SHP77 (cell line): Measurements from ENCODE around the gene CACNA1S.

Experiments
- DNase-seq, 2 experiments: peaks; one replicate each; lab custom pipeline; 2025; lab: John Stamatoyannopoulos, UW

CACNA1S gene

DNA sequence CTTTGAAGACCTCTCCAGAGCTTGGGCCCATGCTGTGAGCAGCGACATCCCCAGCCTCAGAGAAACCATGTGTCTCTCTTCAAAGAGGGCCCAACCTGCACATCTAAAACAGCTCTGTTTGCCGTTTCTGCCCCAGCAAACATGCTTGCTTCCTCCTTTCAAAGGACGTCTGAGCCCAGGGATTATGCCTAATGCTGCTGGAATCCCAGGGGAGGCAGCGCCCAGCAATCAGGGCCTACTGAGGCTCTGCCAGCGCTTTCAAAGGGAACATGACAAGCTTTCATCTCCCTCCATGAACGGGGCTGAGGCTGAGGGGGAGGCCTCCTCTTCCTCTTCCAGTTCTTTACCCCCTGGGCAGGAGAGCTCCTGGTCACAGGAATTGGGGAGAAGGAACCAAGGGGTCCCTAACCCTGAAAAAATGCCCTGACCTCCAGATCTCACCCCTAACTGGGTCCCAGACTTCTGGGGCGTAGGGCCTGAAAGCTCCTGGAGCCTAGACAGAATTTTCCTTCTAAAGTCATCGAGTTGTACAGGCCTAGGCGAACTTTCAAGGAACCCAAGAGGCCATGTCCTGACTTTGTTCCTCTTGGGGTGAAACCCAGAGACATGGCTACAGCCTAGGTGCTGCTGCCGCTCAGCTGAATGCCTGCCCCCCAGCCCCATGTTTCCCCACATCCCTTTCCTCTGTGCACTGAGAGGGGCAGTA is 28.2 kb upstream of the CACNA1S start:
- no peak for DNase-seq

DNA sequence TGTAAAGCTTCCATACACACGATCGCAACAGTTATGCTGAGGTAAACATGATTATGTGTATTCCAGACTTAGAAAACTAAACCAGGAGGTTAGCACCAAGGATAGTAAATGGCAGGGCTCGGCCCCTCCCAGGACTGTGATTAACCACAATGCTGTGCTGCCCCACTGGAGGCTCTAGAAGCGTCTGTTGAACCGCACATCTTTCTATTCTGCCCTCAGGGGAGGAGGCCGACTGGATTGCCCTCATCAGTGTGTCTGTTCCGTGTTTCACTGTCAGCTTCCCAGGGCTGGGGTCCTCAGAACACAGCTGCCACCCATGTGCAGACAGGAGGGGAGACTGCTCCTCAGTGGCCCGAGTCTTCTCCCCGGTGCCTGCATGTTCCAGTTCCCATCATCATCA is 27.5 kb upstream of the CACNA1S start:
- no peak for DNase-seq

DNA sequence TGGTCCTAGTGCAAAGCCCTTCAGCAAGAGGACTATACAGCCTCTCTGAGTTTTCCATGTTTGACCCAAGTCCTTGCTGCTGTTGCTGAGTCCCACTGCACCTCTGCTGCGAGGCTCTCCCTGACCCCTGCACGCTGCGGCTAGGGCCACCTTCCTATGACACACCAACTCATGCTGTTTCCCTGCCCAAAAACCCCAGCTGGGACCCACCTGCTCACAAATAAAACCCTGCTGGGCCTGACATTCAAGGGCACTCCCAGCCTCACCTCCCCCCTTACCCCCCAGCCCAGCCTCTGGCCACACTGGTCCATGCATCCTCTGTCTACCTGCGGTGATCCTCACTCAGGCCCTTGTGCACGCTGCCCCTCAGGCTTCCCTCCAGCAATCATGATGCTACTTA is 27.1 kb upstream of the CACNA1S start:
- DNase-seq: no peak

DNA sequence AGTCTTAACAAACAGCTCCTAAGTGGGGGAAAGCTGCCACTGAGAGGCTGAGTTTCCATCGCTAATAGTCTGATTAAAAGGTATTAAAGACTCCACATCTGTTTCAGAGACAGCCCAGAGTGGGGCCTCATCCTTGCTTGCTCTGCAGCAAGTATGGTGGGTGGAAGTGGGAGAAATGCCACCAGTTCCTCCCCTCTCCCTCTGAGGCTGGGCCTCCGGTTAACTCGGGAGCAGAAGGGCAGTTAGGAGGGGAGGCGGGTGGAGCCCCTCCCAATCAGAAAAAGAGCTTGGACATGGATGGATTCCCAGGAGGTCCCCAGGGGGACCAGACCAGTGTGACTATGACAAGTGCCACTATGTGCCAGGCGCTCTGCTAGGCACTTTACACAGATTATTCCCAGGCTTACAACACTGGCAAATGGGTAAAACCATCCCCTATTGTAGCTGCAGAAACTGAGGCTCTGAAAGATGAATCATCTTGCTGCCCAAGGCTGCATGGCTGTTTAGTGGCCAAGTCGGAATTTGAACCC is 26.1 kb upstream of the CACNA1S start:
- DNase-seq: no peak

DNA sequence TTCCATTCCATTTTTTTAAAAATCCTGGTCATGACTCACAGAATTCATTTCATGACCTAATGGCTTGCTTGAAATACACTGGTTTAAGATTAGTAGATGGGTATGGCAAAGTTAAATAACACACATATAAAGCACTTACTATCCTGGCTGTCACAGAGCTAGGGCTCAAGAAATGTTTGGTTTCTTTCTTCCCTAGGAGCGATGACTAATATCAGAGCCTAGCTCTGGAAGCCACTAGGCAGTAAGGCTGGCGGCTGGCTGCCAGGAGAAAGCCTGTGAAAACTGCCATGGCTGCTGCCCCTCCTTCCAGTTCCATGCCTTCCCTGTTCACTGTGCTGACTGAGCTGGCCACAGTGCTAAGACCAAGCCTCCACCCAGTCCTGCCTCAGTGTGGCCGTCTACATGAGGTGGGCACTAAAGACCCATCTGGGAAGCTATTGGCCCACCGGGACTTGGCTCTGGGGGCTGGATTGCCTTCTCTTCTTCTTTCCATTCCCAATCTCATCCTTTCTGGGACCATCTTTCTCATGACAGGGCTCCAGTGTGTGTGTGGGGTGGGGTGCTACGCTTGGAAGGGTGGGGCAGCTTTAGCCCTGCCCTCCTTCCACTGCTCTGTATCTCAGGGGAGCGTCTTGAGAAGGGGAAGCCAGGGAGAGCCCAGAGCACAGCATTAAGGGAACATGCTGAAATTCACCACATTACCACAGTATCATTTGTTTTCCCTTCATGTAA is 25.5 kb upstream of the CACNA1S start:
- DNase-seq: no peak

DNA sequence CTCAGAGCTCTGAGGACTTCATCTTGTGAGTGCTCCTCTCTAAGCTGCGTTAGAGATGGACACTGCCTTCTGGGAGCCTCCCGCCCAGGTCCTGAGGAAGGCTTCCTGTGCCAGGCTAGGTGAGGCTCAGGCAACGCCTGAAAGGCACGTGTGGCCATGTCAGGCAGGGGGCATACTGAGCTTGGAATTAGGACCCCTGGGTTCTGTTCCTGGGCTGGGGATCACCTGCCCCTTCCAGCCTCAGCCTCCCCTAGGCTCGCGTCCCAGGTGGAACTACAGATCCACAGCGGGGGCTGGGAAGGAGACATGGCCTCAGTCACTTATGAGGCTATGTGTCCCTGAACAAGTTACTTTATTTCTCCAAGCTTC is 24.8 kb upstream of the CACNA1S start:
- DNase-seq: no peak

DNA sequence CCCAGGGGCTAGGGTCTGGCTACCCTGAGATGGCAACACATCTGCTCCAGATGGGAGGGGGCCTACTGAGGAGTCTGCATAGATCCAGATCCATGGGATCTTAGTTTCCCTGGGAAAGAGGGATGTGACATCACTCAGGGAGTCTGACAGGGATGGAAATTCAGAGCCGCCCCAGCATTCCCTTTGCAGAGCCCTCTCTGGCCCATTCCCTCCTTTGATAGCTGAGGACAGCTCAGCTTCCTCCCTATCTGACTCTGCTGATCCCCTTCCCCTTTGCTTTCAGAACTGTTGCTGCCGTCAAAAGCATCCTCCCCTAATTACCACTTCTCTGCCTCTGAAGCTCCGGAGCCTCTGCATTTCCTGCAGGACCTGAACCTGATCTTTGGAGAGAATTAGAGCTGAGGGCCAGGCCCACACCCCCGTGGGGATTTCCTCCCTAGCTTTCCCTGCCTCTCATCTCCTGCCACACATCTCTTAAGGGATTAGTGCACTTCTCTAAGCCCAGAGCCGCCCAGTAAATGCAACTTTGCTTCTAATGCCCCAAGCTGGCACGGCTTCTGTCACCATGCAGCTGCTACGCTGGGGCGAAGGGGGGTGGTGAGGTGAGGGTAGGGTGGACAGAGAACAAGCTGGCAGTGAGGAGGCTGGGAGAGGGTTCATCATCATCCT is 24.3 kb upstream of the CACNA1S start:
- DNase-seq: no peak

DNA sequence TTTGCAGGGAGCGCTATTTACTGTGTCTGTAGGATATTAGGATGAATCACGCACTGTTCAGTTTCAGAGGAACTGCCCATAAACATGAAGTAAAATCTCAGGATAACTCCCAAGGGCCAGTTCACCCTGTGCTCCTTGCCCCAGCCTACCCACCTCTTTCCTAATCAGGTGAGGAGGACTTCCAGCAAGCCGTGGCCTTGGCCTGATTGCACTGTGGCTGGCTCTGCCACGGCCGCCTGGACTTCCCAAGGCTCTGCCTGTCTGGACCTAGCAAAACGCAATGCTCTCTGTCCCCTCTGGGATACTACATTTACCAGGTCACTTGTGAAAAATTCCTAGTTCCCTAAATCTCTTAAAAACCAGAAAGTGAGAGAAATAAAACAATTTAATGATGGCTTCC is 22.2 kb upstream of the CACNA1S start:
- DNase-seq: no peak

DNA sequence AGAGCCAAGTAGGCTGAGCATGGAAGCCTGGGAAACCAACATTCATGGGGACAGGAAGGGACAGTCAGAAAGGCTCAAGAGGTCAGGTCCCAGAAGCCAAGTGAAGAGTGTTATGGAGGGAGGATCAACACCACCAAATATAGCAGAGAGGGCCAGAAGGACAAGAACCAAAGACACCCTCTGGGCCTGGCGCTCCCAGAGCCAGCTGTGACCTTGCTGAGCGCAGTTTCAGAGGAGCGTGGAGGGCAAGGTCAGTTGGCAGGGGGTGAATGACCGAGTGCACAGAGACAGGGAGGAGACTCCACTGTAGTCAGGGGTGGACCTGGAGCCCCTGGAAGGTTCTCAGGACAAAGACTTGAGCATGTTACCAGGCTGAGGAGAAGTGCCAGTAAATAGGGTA is 19.2 kb upstream of the CACNA1S start:
- DNase-seq: no peak

DNA sequence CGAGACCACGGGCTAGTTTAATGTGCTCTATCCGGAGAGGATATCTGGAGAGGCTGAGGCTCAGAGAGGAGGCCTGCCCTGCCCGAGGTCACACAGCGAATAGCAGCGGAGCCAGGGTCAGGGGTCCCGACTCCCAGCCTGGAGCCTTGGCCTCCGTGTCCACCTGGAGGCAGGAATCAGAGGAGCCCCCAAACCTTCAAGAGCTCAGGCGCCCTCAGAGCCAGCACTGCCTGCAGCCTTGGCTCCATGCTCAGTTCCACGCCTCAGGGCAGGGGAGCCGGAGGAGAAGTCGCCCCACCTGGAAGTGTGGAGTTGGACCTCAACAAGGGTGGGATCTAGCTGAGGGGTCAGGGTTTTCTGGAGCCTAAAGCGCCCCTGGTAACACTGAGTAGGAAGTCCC is 16.7 kb upstream of the CACNA1S start:
- DNase-seq: no peak

DNA sequence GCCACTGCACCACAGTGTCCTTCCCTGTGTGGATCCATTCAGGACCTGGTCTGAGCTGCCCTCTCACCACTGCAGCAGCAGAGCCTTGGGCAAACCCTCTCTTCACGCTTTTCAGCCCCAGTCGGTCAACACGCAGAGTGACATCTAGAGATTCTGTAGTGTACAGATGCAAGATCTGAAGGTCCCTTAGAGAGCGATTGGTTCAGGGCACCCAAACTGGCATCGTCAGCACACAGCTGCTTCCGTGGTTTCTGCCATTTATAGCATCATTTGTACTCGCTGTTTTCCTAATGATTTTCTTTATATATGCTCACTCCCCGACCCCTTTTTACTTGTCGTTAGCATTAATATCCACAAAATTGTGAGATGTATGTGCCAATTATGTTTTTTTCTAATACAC is 16.2 kb upstream of the CACNA1S start:
- DNase-seq: no peak

DNA sequence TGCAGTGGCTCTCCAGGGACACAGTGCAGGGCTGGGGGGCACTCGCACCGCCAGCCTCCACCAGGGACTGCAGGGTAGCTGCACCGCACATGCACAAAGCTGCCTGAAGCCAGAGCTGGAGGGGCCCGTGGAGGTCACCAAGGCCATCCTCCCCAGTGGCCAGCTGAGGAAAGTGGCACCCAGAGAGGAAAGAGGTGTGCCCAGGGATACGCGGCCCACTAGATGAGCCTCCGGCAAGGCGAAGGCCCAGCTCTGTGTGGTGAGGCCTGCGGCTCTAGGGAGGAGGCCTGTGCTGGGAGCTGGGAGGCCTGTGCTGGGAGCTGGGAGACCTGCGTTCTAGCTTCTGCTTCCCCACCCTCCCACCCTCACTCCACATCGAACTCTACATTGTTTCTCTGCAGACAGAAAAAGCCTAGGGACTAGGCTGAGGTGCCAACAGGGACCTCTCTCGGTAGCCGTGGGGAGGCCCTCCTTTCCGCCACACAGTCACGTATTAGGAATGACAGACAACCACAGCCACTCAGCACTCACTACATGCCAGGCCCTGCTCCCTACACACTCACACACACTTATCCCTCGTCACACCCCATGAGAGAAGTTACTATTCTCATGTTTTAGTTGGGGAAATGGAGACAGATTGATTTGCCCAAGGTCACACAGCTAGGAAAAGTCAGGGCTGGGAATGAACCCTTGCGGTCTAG is 15.7 kb upstream of the CACNA1S start:
- no peak for DNase-seq

DNA sequence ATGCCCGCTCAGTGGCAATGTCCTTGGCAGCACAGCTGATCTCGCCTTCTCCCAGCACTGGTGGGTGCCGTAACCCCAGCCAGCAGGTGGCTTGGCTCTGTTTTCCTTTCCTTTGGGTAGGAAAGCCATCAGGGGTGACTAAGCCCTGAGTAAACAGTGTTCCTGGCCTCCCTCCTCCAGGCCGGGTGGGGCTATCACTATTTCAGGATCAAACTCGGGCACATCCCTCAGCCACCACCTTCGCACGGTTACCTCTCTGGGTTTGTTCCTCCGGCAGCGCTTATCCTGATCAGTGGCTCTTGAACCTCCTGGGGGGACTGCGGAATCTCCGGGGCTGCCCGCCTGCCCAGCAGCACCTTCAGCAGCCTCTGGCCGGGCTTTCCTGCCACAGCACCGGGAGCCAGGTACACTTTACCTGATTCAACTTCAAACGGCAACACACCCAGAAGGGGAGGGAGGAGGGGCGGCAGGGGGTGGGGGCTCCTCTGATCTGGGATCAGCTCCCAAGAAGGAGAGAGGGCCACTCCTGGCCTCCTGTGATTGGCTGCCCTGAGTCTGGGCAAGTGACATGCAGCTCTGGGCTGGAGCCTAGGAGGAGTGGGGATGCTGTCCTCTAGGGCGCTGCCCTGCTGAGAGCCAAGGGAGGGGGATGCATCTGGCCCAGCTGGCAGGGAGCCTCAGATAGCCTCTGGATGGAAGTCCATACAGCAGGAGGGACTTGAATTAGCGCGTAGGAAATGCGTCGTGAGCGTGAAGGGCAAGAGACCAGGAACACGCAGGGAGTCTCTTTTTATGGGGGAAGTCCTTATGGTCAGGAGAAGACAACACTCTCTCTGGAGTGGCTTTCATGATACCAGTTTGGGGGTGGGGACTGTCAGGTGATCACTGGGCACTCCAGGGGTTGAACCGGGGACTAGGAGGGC is 14.9 kb upstream of the CACNA1S start, which contains the start of gene ASCL5:
Gene ASCL5, minus strand, starts transcription at position 353 of the 923 bp plus-strand sequence. CDS start 11,812 bp downstream, outside the sequence.
- DNase-seq: peak; percentile 54 to 77

DNA sequence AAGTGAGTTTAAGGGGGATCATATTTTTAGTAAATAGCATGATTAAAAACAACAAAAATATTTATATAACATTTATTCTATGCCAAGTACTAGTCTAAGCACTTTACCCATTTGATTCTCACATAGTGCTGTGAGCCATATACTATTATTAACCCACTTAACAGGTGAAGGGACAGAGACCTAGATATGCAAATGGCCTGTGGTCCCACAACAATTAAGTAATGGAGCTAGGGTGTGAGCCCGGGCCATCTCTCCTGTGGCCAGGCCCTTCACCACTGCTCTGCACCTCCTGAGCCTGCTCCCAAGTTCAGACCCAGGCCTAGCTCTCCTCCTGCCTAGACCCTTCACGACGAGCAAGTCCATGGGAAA is 14.2 kb upstream of the CACNA1S start:
- DNase-seq: no peak

DNA sequence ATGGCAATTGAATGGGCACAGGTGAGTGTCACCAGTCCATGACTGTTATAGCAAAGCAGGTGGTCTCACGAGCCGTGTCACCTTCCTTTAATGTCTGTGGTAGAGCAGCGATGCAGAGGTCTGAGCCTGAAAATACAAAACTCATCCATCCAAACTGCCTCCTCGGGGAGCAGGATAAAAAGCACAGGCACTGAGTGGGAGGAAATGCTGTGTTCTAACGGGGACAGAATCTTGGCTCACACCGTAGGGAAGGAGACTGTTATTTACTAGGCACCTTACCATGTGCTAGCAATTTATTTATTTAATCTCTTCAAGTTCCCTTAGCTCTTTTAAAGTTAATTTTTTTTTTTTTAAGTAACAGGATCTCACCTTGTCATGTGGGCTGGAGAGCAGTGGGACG is 13.6 kb upstream of the CACNA1S start:
- DNase-seq: no peak

DNA sequence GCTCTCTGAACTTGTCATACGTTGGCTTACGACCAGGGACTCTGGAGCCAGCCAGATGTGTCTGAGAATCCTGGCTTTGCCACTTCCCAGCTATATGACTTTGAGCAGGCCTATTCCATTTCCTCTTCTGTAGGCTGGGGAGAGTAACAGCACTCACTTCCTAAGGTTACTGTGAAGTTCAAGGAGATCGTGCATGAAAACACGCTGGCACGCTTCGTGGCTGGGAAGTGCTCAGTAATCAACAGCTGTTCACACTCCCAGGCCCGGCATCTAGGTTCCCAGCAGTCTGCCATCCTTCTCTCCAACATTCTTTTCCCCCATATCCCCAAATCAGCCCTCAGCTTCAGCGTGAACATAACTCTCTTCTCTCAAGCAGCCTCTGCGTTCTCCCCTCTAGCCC is 12.8 kb upstream of the CACNA1S start:
- DNase-seq: no peak

DNA sequence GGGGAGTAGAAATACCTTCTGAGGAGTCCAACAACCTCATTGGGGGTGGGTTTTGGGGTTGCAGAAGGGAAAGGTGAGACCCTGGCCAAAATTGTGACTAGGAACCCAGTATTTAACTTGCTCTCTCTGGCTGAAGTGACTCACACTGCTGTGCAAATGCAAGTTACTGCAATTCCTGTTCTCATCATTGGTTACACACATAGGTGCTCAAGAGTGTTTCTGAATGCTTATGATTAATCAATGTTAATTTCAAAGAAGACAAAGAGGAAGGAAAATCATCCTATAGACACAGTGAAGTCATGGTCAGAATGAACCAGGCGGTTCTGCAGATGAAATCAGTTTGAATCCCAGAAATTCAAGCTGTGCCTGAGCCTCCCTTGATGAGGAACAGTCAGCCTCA is 11.6 kb upstream of the CACNA1S start:
- no peak for DNase-seq

DNA sequence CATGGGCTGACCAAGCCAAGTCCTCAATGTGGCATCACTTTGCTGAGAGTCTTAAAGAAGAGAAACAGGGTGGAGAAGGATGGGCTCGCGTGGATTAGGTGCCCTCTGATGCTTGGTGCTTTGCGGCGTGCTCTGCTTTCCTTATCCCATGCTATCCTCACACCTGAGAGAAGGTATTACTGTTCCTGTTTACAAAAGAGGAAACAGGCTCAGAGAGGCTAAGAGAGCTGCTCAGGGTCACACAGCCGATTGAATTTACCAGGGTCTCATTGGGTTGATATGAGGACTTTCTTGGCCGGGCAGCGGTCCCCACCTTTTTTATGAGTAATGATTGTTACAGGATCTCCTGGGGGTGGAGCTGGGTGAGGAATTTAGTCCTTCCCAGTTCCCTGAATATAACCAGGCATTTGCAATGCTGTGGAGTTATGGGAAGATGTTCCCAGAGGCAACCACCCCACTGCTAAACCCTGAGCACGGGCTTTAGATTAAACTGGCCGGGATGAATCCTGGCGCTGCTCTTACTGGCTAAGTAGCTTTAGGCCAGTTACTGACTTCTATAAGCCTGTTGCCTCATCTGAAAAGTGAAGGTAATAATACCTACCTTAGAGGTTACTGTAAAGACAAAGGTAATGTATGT is 10.2 kb upstream of the CACNA1S start:
- DNase-seq: no peak

DNA sequence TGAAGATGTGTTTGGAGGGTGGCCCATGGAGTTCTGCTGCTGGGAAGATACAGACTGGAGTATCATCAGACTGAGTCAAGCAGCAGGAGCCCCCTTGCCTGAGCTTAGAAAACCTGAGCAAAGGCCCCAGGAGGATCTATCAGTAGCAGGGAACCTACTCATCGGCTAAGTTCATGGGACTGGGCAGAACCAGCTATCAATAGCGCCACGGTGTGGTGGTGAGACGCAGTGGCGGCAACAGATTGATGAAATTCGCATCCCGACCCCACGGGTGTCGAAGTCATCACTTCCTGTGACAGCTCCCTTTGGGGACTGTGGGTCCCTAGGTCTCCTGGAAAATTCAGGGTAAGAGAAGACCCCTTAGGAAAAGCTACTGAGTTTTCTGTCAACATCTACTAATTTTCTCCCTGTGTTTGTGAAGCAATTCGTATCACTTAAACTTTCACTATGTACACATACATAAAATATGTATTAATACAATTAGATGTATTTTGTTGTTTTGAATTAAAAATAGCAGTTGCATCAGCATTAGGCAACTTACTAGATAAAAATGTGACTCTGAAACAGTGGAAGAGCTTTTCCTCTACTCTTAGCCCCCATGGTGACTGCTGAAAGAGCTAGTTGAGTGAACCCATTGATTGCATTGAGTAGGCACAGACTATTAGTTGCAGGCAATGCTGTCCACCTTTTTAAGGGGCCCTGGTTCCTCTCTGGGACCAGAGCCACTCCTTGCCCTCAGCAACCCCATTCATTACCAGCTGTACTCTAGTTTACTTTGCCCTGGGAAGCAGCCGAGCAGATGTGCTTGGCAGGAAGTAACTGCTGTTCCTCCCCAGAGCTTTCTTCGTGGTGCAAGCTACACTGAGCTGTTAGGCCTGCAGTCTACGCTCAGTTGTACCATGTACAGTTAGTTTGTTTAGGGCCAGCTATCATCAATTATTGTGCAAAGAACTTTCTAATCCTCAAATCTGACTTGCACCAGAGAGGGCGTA is 7.3 kb upstream of the CACNA1S start:
- peak; percentile 60 to 62 for DNase-seq

DNA sequence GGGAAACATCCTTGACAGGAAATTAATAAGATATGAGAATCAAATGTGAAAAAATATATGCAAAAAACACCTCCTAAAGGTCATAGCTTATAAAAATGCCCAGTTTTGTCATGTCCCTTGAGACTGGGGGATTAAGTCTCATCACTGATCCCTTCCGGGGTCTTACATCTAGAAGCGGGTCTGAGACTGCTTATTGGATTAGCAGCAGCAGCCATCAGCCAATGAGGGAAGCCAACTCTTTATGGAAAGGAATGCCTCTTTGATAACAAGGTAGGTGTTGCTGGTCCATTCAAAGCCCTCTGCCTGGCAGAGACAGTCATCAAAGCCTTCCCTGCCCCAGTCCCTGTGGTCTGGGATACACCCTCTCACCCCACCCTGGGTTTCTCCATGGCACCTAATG is 3.9 kb upstream of the CACNA1S start:
- DNase-seq: no peak
